GM19238 (cell line): ENCODE measurements around the gene SAT1.

Source experiments
- DNase-seq: peaks from one replicate; pipeline ENCODE4 v3.0.0; 2011; ENCODE audit warnings: low spot score; ENCODE audit not compliant: insufficient read length

SAT1 gene

DNA sequence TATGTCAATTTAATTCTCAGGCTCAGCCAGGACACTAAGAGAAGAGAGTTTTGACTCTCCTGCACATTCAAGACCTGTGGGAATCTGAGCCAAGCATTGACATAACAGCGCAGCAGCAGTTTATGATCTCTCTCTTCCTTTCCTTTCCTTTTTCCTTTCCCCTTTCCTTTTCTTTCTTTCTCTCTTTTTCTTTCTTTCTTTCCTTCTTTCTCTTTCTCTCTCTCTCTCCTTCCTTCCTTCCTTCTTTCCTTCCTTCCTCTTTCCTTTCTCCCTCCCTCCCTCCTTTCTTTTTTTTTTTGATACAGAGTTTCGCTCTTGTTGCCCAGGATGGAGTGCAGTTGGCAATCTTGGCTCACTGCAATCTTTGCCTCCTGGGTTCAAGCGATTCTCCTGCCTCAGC, 21.6 kb downstream of the SAT1 start:
- no peak for DNase-seq

DNA sequence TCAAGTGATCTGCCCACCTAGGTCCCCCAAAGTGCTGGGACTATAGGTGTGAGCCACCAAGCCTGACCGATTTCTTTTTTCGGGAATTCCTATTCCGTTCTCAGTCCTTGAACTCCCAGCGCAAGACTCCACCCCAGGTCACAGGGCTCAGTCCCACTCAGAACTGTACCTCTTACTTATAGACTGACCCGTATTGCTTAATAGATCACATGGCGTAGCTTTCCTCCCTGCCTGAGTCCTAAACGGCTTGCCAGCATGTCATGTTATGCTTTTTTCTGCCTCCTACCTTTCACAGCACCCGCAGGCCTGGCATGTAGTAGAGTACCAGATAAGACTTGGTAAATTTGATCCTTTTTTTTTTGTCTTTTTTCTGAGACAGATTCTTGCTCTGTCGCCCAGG, 22.4 kb downstream of the SAT1 start:
- no peak for DNase-seq

DNA sequence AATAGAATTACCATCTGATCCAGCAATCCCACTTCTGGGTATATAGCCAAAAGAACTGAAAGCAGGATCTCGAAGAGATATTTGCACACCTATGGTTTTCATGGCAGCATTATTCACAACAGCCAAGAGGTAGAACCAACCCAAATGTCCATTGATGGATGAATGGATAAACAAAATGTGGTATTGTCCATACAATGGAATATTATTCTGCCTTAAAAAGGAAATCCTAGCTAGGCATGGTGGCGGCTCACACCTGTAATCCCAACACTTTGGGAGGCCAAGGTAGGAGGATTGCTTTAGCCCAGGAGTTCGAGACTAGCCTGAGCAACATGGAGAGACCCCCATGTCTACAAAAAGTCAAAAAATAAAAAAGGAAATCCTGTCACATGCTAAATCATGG, 27.3 kb downstream of the SAT1 start:
- no peak for DNase-seq

DNA sequence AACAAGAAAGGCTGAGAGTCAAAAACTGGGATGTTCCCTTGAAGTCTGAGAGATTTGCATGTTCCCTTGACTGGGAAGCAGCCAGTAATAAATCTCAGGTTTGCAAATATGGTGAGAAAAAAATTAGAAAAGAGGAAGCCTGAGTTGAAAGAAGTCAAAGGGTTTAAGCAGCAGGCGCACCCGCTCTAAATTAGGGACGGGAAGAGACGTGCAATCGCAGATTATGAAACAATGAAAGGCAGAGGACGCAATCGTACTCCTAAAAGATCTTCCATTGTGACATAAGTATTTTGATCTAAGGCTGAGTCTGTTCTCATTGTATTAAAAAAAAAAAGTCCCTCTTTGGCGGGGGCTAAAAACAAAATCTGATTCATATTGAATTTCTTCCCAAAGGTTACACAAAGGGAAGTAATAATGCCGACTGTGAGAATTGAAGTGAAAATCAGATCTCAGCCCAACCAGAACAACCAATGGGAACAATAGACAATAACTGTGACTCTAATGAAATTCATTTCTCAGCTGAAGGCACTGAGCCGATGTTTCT, 28.2 kb downstream of the SAT1 start:
- no peak for DNase-seq

DNA sequence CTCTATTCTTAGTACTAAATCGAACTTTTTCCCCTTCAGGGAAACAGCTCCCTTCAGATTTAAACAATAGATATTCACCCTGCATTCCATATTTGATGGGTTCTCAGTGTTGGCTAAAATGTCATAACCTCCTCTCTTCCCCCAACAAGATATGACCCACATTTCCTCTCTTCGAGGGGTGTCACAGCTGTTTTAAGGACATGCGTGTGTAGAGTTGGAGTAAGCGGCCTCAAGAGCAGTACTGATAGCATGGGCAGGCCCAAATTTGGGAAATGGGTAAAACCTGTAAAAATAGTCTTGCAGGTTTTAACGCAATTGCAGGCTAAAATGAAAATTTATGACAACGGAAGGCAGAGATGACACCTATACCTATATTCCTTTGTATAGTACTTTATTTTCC, 28.7 kb downstream of the SAT1 start:
- no peak for DNase-seq

DNA sequence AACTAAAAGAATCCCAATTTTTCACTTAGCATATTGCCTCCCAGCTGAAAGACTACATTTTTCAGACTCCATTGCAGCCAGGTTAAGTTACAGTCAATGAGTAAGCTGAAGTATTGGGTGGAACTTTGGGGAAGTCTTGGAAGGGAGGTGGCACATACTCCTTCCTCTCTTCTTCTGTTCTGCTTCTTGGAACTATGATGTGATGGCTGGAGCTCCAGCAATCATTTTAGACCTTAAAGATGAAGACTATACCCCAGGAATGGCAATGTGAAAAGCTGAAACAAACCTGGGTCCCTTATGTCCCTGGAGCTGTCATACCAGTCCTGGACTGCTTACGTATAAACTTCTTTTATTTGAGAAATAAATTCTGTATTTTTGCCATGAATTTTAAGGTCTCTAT, 30.8 kb downstream of the SAT1 start:
- DNase-seq = no peak

DNA sequence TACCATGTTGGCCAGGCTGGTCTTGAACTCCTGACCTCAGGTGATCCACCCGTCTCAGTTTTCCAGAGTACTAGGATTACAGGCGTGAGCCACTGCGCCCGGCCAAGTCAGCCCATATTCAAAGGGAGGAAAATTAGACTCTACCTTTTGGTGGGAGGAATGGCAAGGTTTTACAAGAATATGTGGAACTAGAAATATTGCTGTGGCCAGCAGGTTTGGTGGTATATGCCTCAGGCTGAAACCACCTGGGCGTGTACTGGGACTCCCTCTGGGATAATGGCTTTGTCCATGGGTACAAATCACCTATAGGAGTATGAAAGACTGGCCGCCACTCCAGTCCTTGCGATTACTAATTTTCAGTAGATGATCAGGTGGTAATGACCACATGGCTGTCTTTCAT, 32.4 kb downstream of the SAT1 start:
- DNase-seq = no peak

DNA sequence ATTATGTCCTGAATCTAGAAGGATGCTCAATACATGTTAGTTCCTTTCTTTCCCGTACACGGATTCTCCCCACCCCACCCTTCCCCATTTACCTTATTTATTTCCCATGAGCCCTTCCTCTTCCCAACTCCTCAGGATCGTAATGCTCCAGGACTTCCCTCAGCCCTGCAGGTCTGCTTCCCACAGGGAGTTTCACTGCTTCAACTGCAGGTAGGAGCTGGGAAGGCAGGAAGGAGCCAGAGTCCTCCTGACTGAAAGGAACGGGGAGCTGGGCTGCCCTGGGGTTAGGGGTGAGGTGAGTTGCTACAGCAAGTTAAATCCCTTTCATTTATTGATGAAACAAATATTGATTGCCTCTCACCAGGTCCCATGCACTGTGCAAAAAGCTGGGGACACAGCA, 33.2 kb downstream of the SAT1 start:
- no peak for DNase-seq

DNA sequence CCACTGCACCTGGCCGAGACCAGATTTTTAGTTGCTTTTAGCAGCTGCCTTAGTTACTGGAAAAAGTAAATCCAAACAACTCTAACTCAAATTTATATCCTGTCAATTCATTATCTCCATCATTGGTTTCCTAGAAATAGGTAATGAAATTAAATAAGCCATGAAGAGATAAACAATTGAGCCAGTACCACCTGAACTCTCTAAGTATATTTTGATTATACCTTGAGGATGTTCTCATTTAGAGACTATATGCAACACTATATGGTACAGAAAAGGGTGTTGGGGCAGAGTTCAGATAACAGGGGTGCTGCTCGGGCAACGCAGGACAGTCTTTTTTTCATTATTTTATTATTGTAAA, 35.0 kb downstream of the SAT1 start:
- DNase-seq = no peak

DNA sequence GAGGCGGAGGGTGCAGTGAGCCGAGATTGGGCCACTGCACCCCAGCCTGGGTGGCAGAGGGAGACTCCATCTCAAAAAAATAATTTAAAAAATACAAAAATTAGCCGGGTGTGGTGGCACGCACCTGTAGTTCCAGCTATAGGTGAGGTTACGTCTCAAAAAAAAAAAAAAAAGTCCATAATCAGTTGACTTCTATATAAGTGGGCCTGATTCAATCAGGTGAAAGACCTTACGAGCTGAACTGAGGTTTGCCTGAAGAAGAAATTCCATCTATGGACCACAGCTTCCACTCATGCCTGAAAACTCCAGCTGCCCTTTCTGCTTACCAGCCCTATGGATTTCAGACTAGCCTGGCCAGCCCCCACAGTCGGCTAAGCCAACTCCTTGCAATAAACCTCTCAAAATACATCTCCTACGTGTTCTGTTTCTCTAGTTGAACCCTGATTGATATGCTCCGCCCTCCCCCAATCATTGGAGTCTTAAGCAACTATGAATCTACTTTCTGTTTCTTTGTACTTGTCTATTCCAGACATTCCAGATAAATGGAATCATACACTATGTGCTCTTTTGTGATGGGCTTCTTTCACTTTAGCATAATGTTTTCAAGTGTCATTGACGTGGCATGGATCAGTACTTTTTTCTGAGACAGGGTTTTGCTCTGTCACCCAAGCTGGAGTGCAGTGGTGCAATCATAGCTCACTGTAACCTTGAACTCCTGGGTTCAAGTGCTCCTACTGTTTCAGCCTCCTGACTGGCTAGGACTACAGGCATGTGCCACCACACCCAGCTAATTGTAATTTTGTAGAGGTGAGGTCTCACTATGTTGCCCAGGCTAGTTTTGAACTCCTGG, 36.6 kb downstream of the SAT1 start:
- DNase-seq = no peak

DNA sequence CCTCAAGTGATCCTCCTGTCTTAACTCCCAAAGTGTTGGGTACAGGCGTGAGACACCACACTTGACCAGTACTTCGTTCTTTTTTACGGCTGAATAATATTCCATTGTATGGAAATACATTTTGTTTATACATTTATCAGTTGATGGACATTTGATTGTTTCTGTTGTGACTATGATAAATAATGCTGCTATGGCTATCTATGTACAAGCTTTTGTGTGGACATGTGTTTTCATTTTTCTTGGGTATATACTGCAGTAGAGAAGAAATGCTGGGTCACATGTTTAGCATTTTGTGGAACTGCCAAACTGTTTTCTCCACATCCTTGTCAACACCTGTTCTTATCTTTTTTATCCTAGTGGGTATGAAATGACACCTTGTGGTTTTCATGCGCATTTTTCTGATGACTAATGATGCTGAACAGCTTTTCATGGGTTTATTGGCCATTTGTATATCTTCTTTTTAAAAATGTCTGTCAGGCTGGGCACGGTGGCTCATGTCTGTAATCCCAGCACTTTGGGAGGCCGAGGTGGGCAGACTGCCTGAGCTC, 37.3 kb downstream of the SAT1 start:
- DNase-seq = no peak

DNA sequence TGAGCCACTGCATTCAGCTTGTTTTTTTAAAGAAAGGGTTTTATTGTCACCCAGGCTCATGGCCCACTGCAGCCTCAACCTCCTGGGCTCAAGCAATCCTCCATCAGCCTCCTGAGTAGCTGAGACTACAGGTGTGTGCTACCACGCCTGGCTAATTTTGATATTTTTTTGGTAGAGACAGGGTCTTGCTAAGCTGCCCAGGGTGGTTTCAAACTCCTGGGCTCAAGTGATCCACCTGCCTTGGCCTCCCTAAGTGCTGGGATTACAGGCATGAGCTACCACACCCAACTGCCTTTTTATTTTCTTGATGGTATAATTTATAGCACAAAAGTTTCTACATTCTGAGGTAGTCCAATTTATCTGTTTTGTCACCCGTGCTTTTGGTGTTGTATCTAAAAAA, 38.9 kb downstream of the SAT1 start:
- DNase-seq = no peak

DNA sequence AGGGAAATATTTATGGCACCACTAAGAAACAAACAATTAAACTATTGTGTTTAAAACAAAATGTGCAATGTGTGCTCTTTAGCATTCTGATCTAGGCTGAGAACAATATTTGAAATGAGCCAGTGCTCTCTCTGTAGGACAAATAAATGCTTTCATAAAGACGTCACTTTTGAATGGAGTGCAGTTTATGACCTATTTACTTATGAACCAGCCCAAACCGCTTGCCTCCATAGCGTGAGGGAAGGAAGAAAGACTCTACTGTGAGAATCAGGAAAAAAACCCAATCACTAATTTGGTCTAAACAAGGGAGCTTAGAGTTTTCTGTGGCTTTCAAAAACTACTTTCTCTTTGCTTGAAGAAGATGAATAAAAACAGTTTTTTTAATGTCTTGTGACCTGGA, 39.4 kb downstream of the SAT1 start:
- DNase-seq = no peak

DNA sequence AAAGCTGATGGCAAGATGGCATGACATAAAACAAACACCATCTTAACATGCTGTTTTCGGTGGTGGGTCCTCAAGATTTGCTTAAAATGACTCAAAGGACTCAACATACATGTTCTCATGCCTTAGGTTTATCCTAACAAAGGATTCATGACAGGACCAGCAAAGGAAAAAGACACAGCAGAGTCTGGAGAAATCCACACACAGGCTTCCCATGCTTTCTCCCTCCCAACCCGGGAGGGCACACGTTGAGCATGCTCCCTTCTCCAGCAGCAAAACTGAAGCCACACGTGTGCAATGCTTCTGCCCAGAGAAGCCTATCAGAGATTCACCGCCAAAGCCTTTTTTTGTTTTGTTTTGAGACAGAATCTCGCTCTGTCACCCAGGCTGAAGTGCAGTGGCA, 39.9 kb downstream of the SAT1 start:
- no peak for DNase-seq

DNA sequence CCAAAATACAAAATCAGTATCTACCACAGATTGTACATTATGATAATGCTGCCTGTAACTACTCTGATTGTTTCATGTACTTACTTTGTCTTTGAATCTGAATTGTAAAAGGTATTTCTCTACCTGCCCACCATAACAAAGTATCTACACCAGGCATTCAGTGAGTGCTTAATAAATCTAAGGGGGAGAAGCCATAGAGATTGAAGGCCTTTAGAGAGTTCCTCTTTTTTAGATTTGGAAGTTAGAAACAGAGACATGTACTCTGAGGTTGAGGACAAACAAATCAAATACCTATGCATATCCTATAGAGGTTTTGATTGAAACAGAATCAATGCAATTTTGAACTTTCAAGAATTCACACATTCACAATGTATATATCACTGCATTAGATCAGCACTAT, 42.7 kb downstream of the SAT1 start:
- no peak for DNase-seq

DNA sequence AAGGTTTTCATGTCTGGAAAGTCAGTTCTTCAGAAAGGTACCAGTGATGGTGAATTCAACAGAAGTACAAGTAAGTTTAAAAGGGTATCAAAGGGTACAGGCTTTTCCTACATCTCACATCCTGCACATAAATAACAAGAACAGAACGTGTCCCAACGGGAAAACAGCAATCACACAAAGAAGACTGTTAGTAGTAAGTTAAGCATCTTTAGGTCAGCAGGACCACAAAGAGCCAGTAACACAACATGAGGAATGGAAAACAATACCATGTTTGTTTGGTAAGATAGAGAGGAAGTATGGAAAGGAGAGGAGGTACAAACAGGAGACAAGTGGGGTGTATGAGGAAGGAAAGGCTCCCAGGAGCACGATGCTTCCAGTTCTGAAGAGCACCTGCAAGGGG, 43.2 kb downstream of the SAT1 start:
- DNase-seq = no peak

DNA sequence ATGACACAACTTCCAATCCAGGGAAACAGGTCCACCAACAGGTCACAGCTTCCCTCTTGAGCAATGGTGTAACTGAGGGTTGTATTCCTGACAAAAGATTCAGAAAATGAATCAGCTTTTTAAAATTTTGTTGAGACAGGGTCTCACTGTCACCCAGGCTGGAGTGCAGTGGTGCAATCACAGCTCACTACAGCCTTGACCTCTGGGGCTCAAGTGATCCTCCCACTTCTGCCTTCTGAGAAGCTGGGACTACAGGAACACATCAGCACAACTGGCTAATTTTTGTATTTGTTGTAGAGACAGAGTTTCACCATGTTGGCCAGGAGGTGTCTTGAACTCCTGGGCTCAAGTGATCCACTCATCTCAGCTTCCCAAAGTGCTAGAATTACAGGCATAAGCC, 43.7 kb downstream of the SAT1 start:
- DNase-seq = no peak

DNA sequence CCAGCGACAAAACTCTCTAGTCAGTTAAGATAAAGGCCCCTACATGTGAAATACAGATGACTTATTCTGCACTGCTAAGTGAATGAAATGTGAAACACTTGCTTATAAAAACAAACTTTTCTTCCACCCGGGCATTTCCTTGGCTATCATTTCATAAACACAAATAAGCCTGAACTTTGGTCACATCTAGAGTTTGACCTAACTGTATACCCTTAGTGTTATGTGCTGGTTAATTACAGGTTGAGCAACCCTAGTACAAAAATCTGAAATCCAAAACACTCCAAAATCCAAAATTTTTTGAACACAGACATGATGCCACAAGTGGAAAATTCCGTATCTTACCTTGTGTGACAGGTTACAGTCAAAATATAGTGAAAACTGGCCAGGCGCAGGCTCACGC, 45.9 kb downstream of the SAT1 start:
- DNase-seq = no peak

DNA sequence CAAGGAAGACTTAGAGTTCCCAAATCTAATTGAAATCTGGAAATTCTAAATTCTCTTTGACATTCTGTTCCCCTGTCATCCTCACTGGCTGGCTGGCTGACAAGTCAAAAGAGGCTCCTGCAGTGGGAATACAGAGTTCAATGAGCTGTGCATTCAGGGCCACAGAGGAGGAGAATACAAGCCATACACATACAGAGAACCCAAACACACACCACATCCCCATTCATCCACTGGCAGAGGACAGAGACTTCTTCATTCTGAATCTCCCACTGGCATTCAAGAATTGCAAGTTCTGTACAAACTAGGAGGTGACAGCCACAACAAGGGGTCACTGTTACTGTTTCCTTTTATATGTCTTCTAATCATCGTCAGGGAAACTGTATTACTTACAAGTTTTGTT, 49.7 kb downstream of the SAT1 start:
- DNase-seq = no peak
